PC-3 (cell line): Measurements from ENCODE around the gene TPCN2. TPM values are rescaled to one million over a fixed set of nuclear protein-coding genes. Genes with fewer than 3 reads are reported as not detected.
A peak's percentile ranks its signal among the peaks of the same experiment; 100 is the strongest.

ENCODE experiments used
- ATAC-seq: fragments of 200-7000 bp; cut with Tn5 transposase; 2 replicates; pipeline ENCODE4 v1.9.1; 2020; ENCODE audit warnings: mild to moderate bottlenecking, moderate library complexity
- BruUV-seq: library from RNA; stranded (reverse); fragments of 400-500 nt; replicated peaks from 2 replicates; lab custom pipeline; 2021; lab: Mats Ljungman, UMichigan
- CTCF ChIA-PET: fragments of 300-600 bp; sonication (Branson Sonifier 250); formaldehyde crosslinking; loops from one replicate; lab custom pipeline; 2022; ENCODE audit warnings: antibody characterized with exemption; lab: Charles Lee
- POLR2A ChIA-PET: fragments of 300-600 bp; sonication (Branson Sonifier 250); formaldehyde crosslinking; loops from one replicate; lab custom pipeline; 2022; ENCODE audit warnings: antibody characterized with exemption; ENCODE audit not compliant: unreplicated experiment; lab: Charles Lee
- DNase-seq: peaks from one replicate; pipeline ENCODE4 v3.0.0-alpha.2; 2015
- H2AFZ ChIP-seq: fragments of 300-600 bp; sonication (generic); 2 replicates; pipeline ENCODE4 v1.6.0; 2016; ENCODE audit warnings: antibody characterized with exemption, low read length
- H3F3A ChIP-seq: fragments of 300-600 bp; sonication (generic); one replicate; pipeline ENCODE4 v1.6.0; 2017; ENCODE audit warnings: antibody characterized with exemption, low read length, control low read depth, mild to moderate bottlenecking; ENCODE audit not compliant: unreplicated experiment
- H3K27ac ChIP-seq: fragments of 300-600 bp; sonication (generic); 2 replicates; pipeline ENCODE4 v1.5.1; 2016; ENCODE audit warnings: mild to moderate bottlenecking, low read length
- H3K27me3 ChIP-seq: fragments of 300-600 bp; sonication (generic); 2 replicates; pipeline ENCODE4 v1.6.1; 2016; ENCODE audit warnings: low read length, mixed read lengths
- H3K36me3 ChIP-seq: fragments of 300-600 bp; sonication (generic); 2 replicates; pipeline ENCODE4 v1.6.1; 2016; ENCODE audit warnings: low read depth, mixed run types, low read length, mixed read lengths
- H3K4me1 ChIP-seq: fragments of 300-600 bp; sonication (generic); 2 replicates; pipeline ENCODE4 v1.5.1; 2016; ENCODE audit warnings: low read length; ENCODE audit not compliant: insufficient read depth
- H3K4me2 ChIP-seq: fragments of 300-600 bp; sonication (generic); 2 replicates; pipeline ENCODE4 v1.6.0; 2016; ENCODE audit warnings: low read length
- H3K4me3 ChIP-seq: fragments of 300-600 bp; sonication (generic); 2 replicates; pipeline ENCODE4 v1.5.1; 2016; ENCODE audit warnings: mild to moderate bottlenecking, low read length, mixed read lengths
- H3K79me2 ChIP-seq: fragments of 300-600 bp; sonication (generic); 2 replicates; pipeline ENCODE4 v1.6.1; 2017; ENCODE audit warnings: low read length, mixed read lengths
- H3K9ac ChIP-seq: fragments of 300-600 bp; sonication (generic); 2 replicates; pipeline ENCODE4 v1.6.0; 2016; ENCODE audit warnings: mild to moderate bottlenecking, low read length
- H3K9me2 ChIP-seq: fragments of 300-600 bp; sonication (generic); replicated peaks from 2 replicates; pipeline ENCODE4 v1.6.1; 2016; ENCODE audit warnings: mixed run types, low read length, mixed read lengths
- H3K9me3 ChIP-seq: fragments of 300-600 bp; sonication (generic); 2 replicates; pipeline ENCODE4 v1.6.1; 2016; ENCODE audit warnings: low read length, mixed read lengths
- H4K20me1 ChIP-seq: fragments of 300-600 bp; sonication (generic); 2 replicates; pipeline ENCODE4 v1.6.1; 2016; ENCODE audit warnings: low read length, mixed read lengths
- CTCF ChIP-seq: fragments of 300-600 bp; sonication (generic); conservative IDR thresholded peaks from 2 replicates; pipeline ENCODE4 v1.5.1; 2017; ENCODE audit warnings: antibody characterized with exemption, low read depth, mild to moderate bottlenecking, low read length
- EZH2 ChIP-seq: fragments of 300-600 bp; sonication (generic); IDR thresholded peaks from one replicate; pipeline ENCODE4 v1.6.1; 2017; ENCODE audit warnings: antibody characterized with exemption, mild to moderate bottlenecking, low read length; ENCODE audit not compliant: unreplicated experiment
- EZH2phosphoT487 ChIP-seq: fragments of 300-600 bp; sonication (generic); IDR thresholded peaks from 2 replicates; pipeline ENCODE4 v1.6.1; 2018; ENCODE audit warnings: mild to moderate bottlenecking, antibody characterized with exemption, low read length, borderline replicate concordance
- intact Hi-C: fragments of 100-400 bp; cut with micrococcal nuclease; formaldehyde crosslinking; loops from 2 replicates; pipeline ENCODE4 v1.9.0; 2023
- total RNA-seq: library from RNA; depleted of rRNA; stranded (reverse); fragments of >200 nt; gene quantifications from 2 replicates; pipeline ENCODE4 v1.2.3, GENCODE V29; 2014

The TPCN2 gene
- total RNA-seq, 1 experiment from 2014 or later, result 13.0 TPM

GRCh38 chr11:69000391-69000790, 48.3 kb upstream of the TPCN2 start:
- Histone ChIP-seq H3K79me2 (no peaks in the 10 kb centered on the region), H3K9ac (no peak overlapping the region), H3K9me3 (no peaks in the 10 kb centered on the region), H3F3A (no peaks in the 10 kb centered on the region), H2AFZ (no peak overlapping the region), H3K27ac (no peak overlapping the region), H3K36me3 (no peaks in the 10 kb centered on the region), H4K20me1 (no peaks in the 10 kb centered on the region), H3K4me3 (no peak overlapping the region), H3K4me1 (no peaks in the 10 kb centered on the region), H3K4me2 (no peak overlapping the region), H3K9me2 (no peaks in the 10 kb centered on the region), H3K27me3 (no peaks in the 10 kb centered on the region)
- POLR2A ChIA-PET, result interaction anchor here (0.5 kb wide), 1 partner anchor 674 kb away, joined by 3 read pairs; no protein-coding TSS in a partner anchor
- DNase-seq (no peak), ATAC-seq (no peak)
- TF ChIP-seq EZH2phosphoT487 (no peak), CTCF (no peak), EZH2 (no peak)
- CTCF ChIA-PET, result interaction anchor here (1.8 kb wide), 1 partner anchor 44 kb away, joined by 6 read pairs; no protein-coding TSS in a partner anchor
- intact Hi-C loops, result no loop called here
- BruUV-seq, result no TSS peak

DNA sequence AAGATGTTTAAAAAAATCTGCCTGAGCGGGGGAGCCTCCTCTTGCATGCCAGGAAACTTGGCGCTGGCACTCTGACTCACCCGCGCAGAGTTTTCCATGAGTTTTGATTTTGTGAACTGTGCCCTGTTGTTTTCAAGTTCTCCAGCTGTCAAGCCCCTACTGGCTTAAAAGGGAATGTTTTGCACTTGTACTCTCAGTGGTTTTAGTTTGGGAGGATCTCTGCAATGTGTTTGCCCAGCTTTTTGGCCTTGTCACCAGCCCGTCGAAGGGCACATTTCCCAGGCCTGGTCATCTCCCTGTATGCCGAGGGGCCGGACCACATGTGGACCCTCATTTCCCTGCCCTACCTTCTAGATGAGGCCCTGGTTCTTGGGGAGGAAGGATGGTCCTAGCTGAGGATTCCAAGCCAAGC, 47.9 kb upstream of the TPCN2 start:
- Histone ChIP-seq H3K4me1 (no peaks in the 10 kb centered on the region), H3K36me3 (no peaks in the 10 kb centered on the region), H4K20me1 (no peaks in the 10 kb centered on the region), H3K27ac (no peak overlapping the region), H3K4me2 (no peak overlapping the region), H3K27me3 (no peaks in the 10 kb centered on the region), H2AFZ (no peak overlapping the region), H3K9me3 (no peaks in the 10 kb centered on the region), H3K9me2 (no peaks in the 10 kb centered on the region), H3K79me2 (no peaks in the 10 kb centered on the region), H3K4me3 (no peak overlapping the region), H3K9ac (no peak overlapping the region), H3F3A (no peaks in the 10 kb centered on the region)
- BruUV-seq, result no TSS peak
- intact Hi-C loops, result no loop called here
- no peak for TF ChIP-seq EZH2phosphoT487
- TF ChIP-seq EZH2, result no peak
- peak; percentile 61 for TF ChIP-seq CTCF
- ChIA-PET POLR2A (interaction anchor here (0.5 kb wide), 1 partner anchor 674 kb away, joined by 3 read pairs; no protein-coding TSS in a partner anchor), CTCF (interaction anchor here (1.8 kb wide), 1 partner anchor 43 kb away, joined by 6 read pairs; no protein-coding TSS in a partner anchor)
- DNase-seq (peak; percentile 63), ATAC-seq (peak; percentile 83)
